Hepatocyte (in vitro differentiated cells): ENCODE results near the gene KRT6B. TPM values are rescaled to one million over a fixed set of nuclear protein-coding genes. Genes with fewer than 3 reads are reported as not detected.

Experiments used
- DNase-seq: peaks from one replicate; pipeline ENCODE4 v3.0.0-alpha.2; 2016; ENCODE audit warnings: low spot score
- H2AFZ ChIP-seq: fragments of 200-600 bp; sonication (generic); 2 replicates; pipeline ENCODE4 v1.6.0; 2016; ENCODE audit warnings: antibody characterized with exemption, mild to moderate bottlenecking
- H3K27ac ChIP-seq: fragments of 200-600 bp; sonication (generic); 2 replicates; pipeline ENCODE4 v1.5.1; 2016; ENCODE audit warnings: mild to moderate bottlenecking
- H3K27me3 ChIP-seq: fragments of 200-600 bp; sonication (generic); 2 replicates; pipeline ENCODE4 v1.6.1; 2016
- H3K36me3 ChIP-seq: fragments of 200-600 bp; sonication (generic); replicated peaks from 2 replicates; pipeline ENCODE4 v1.5.1; 2016; ENCODE audit warnings: low read depth; ENCODE audit not compliant: insufficient read depth
- H3K4me1 ChIP-seq: fragments of 200-600 bp; sonication (generic); 2 replicates; pipeline ENCODE4 v1.5.1; 2016; ENCODE audit warnings: mild to moderate bottlenecking, moderate library complexity; ENCODE audit not compliant: insufficient read depth
- H3K4me2 ChIP-seq: fragments of 200-600 bp; sonication (generic); 2 replicates; pipeline ENCODE4 v1.6.0; 2016
- H3K4me3 ChIP-seq: fragments of 200-600 bp; sonication (generic); 2 replicates; pipeline ENCODE4 v1.5.1; 2016; ENCODE audit warnings: mild to moderate bottlenecking
- H3K79me2 ChIP-seq: fragments of 200-600 bp; sonication (generic); 2 replicates; pipeline ENCODE4 v1.6.0; 2017; ENCODE audit warnings: mild to moderate bottlenecking
- H3K9me2 ChIP-seq: fragments of 200-600 bp; sonication (generic); replicated peaks from 2 replicates; pipeline ENCODE4 v1.6.0; 2017; ENCODE audit warnings: mild to moderate bottlenecking; ENCODE audit not compliant: insufficient read depth
- H3K9me3 ChIP-seq: fragments of 200-600 bp; sonication (generic); 2 replicates; pipeline ENCODE4 v1.5.1; 2016; ENCODE audit warnings: low read depth, mild to moderate bottlenecking
- H4K20me1 ChIP-seq: fragments of 200-600 bp; sonication (generic); 2 replicates; pipeline ENCODE4 v1.6.0; 2016; ENCODE audit warnings: mild to moderate bottlenecking; ENCODE audit not compliant: insufficient read depth, poor library complexity, severe bottlenecking
- CTCF ChIP-seq: fragments of 200-600 bp; sonication (generic); IDR thresholded peaks from 2 replicates; pipeline ENCODE4 v1.5.1; 2016; ENCODE audit warnings: antibody characterized with exemption, mild to moderate bottlenecking; ENCODE audit not compliant: poor library complexity
- EZH2 ChIP-seq: fragments of 200-600 bp; sonication (generic); IDR thresholded peaks from 2 replicates; pipeline ENCODE4 v1.6.1; 2016; ENCODE audit warnings: antibody characterized with exemption, mild to moderate bottlenecking, borderline replicate concordance
- EZH2phosphoT487 ChIP-seq: fragments of 200-600 bp; sonication (generic); IDR thresholded peaks from one replicate; pipeline ENCODE4 v1.6.1; 2018; ENCODE audit warnings: antibody characterized with exemption, mild to moderate bottlenecking, low read depth, moderate library complexity; ENCODE audit not compliant: unreplicated experiment, severe bottlenecking
- WGBS: methylation state at CpG from one replicate; pipeline ENCODE4 v1.1.6; 2016; ENCODE audit warnings: low lambda C conversion rate; ENCODE audit errors: missing lambda C conversion rate; 5-methylcytosine and 5-hydroxymethylcytosine counted together
- polyA plus RNA-seq: library from polyadenylated mRNA; unstranded; fragments of >200 nt; fragmentation: Nextera tagmentation; extraction: Ambion mirVana; gene quantifications from 2 replicates; pipeline ENCODE4 v1.2.1, GENCODE V29; 2016
- total RNA-seq: library from RNA; depleted of rRNA; stranded (reverse); fragments of >200 nt; gene quantifications from 2 replicates; pipeline ENCODE4 v1.2.3, GENCODE V29; 2014

Gene KRT6B
- total and polyA plus RNA-seq, 2 experiments from 2014 or later: 0.42 TPM; not detected in 1

DNA sequence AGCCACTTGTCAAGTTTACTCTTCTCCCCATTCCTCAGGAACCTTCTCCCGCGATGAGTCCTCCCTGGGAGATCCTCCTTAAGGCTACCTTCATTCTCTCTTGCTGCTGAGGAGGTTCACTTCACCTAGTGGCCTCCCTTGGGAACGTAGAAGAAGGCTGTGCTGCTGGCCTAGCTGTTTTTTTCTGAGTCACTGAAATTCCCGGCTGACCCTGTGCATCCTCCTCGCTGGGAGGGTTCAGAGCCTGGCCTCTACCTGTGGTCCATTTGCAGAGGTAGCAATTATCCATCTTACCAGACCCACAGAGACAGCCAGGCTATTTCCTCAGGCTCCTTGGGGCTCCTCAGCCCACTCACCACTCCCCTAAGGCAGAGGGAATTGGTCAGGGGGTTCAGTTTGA is 50.4 kb downstream of the KRT6B start:
- Histone ChIP-seq H3K4me3 (no peak overlapping the region), H3K27me3 (no peaks in the 10 kb centered on the region), H2AFZ (no peak overlapping the region), H3K79me2 (no peaks in the 10 kb centered on the region), H3K36me3 (no peaks in the 10 kb centered on the region), H3K27ac (no peak overlapping the region), H3K4me2 (no peak overlapping the region), H3K9me2 (no peaks in the 10 kb centered on the region), H3K4me1 (no peaks in the 10 kb centered on the region), H4K20me1 (no peaks in the 10 kb centered on the region), H3K9me3 (no peaks in the 10 kb centered on the region)
- no peak for DNase-seq
- no peak for TF ChIP-seq EZH2
- no peak for TF ChIP-seq CTCF
- 87% methylated on average over 5 of the region's 5 CpGs for WGBS

GRCh38 chr12:52400906-52401305 is 51.0 kb downstream of the KRT6B start:
- no peak overlapping the region for H2AFZ ChIP-seq
- no peak overlapping the region for H3K4me2 ChIP-seq
- no peaks in the 10 kb centered on the region for H3K4me1 ChIP-seq
- 91% methylated on average over 9 of the region's 9 CpGs for WGBS
- no peak overlapping the region for H3K27ac ChIP-seq
- no peak overlapping the region for H3K4me3 ChIP-seq
- no peaks in the 10 kb centered on the region for H3K27me3 ChIP-seq
- no peak for TF ChIP-seq EZH2phosphoT487
- TF ChIP-seq CTCF: no peak
- TF ChIP-seq EZH2: no peak
- no peaks in the 10 kb centered on the region for H3K79me2 ChIP-seq
- no peak for DNase-seq
- H4K20me1 ChIP-seq: no peaks in the 10 kb centered on the region
- no peaks in the 10 kb centered on the region for H3K36me3 ChIP-seq
- no peaks in the 10 kb centered on the region for H3K9me3 ChIP-seq
- no peaks in the 10 kb centered on the region for H3K9me2 ChIP-seq

- no peaks in the 10 kb centered on the region for H3K9me3 ChIP-seq
- H3K27ac ChIP-seq: no peak overlapping the region
- DNase-seq: no peak
- no peaks in the 10 kb centered on the region for H3K4me1 ChIP-seq
- no peak overlapping the region for H2AFZ ChIP-seq
- H3K27me3 ChIP-seq: no peaks in the 10 kb centered on the region
- H3K9me2 ChIP-seq: no peaks in the 10 kb centered on the region
- 93% methylated on average over 16 of the region's 16 CpGs for WGBS
- no peak overlapping the region for H3K4me2 ChIP-seq
- TF ChIP-seq EZH2 (no peak), CTCF (no peak), EZH2phosphoT487 (no peak)
- H3K79me2 ChIP-seq: no peaks in the 10 kb centered on the region
- no peak overlapping the region for H3K4me3 ChIP-seq
- no peaks in the 10 kb centered on the region for H4K20me1 ChIP-seq
- no peaks in the 10 kb centered on the region for H3K36me3 ChIP-seq
Measured at GRCh38 chr12:52399756-52400155, 52.2 kb downstream of the KRT6B start.

DNA sequence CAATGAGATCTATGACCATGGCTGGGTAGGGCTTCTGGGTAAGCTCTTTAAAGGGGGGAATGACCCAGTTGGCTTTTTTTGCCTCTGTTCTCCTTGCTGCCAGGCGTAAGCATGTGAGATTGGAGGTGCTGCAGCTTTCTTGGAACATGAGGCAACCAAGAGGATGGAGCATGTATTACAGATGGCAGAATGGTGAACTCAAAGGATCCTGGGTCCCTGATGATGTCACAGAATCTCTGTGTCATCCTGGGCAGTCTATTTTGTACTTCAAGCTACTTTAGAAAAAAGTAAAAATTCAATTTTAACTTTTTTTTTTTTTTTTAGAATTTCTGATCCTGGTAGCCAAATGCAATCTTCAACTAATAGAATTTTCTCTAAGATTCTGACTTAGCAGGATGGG is 53.8 kb downstream of the KRT6B start:
- 89% methylated on average over 1 of the region's 1 CpG for WGBS
- H3K79me2 ChIP-seq: no peaks in the 10 kb centered on the region
- no peak for TF ChIP-seq CTCF
- no peak for TF ChIP-seq EZH2phosphoT487
- TF ChIP-seq EZH2: no peak

More for the DNA sequence above, 53.8 kb downstream of the KRT6B start:
- Histone ChIP-seq H3K36me3 (no peaks in the 10 kb centered on the region), H3K9me2 (no peaks in the 10 kb centered on the region), H3K4me2 (no peak overlapping the region), H2AFZ (no peak overlapping the region), H3K4me1 (no peaks in the 10 kb centered on the region), H3K4me3 (no peak overlapping the region), H4K20me1 (no peaks in the 10 kb centered on the region), H3K27ac (no peak overlapping the region), H3K27me3 (no peaks in the 10 kb centered on the region), H3K9me3 (no peaks in the 10 kb centered on the region)
- DNase-seq: no peak
